Lower leg skin (tissue), 3 donors: ENCODE data around the gene ZNF26.

ENCODE experiments used
- CTCF ChIP-seq, 3 donors: fragments of 450-650 bp; IDR thresholded peaks; one replicate each; pipeline ENCODE4 v1.5.1; 2016; ENCODE audit warnings: antibody characterized with exemption in 3 of 3, mild to moderate bottlenecking in 3 of 3, moderate library complexity in 2 of 3
- POLR2A ChIP-seq, 2 donors: fragments of 450-650 bp; IDR thresholded peaks; one replicate each; pipeline ENCODE4 v1.6.1; 2016 to 2017; ENCODE audit warnings: antibody characterized with exemption in 2 of 2, mild to moderate bottlenecking in 1 of 2, moderate library complexity in 1 of 2

- no peak for TF ChIP-seq CTCF (IDR thresholded peaks at IDR 0.05)
- no peak for TF ChIP-seq POLR2A (IDR thresholded peaks at IDR 0.05)
Measured at GRCh38 chr12:132956011-132956788, 30.0 kb upstream of the ZNF26 start, which contains the start of gene ZNF605.
